ENCODE measurements around the gene SPACDR. TPM values are rescaled to one million over a fixed set of nuclear protein-coding genes. Genes with fewer than 3 reads are reported as not detected.

The SPACDR gene
- total RNA-seq, 1 experiment from 2014 or later: 1.5 TPM

- ATAC-seq (no peak), DNase-seq (ENCODE audit: low read depth, low spot score) (no peak)
- peaks cover 44% of the 10 kb centered on the region for H3K4me1 ChIP-seq (ENCODE audit: control insufficient read depth, insufficient read depth, low read length)
- in situ Hi-C loops (cut with HindIII; ENCODE audit: low pct_unique_long_range_greater_than_20kb, low sequenced_read_pairs): no loop called here
- peak overlapping the region; percentile 66 to 92 for H3K4me3 ChIP-seq (ENCODE audit: low read depth in 2 of 2, low read length in 2 of 2)
- ChIA-PET POLR2A (interaction anchor here (0.5 kb wide), 1 partner anchor 1293 kb away, joined by 3 read pairs; no protein-coding TSS in a partner anchor), CTCF (no interaction called here)
- H3K27me3 ChIP-seq (ENCODE audit: control insufficient read depth, insufficient read depth, low read length): no peaks in the 10 kb centered on the region
- H3K27ac ChIP-seq (ENCODE audit: low read length): peak overlapping the region; percentile 98
- no peaks in the 10 kb centered on the region; the same call in 1 of the 2 replicates for H3K36me3 ChIP-seq (ENCODE audit: control insufficient read depth, insufficient read depth, low read length)
- TF ChIP-seq TCF7L2 (IDR thresholded peaks at IDR 0.05; ENCODE audit: low read depth, low read length): no peak
- H3K9me3 ChIP-seq (ENCODE audit: control insufficient read depth, insufficient read depth, low read depth, low read length): no peaks in the 10 kb centered on the region
- no TSS peak for BruUV-seq (replicated peaks)
- intact Hi-C loops (cut with micrococcal nuclease; ENCODE audit: unreplicated experiment): no loop called here
Measured at GRCh38 chr7:100430493-100431285, 33.4 kb downstream of the SPACDR start.

- Histone ChIP-seq H3K4me3 (ENCODE audit: low read depth in 2 of 2, low read length in 2 of 2) (peak within 1 kb of the TSS; percentile 66 to 92), H3K27me3 (ENCODE audit: control insufficient read depth, insufficient read depth, low read length) (no peaks in the 10 kb centered on the region), H3K9me3 (ENCODE audit: control insufficient read depth, insufficient read depth, low read depth, low read length) (no peaks in the 10 kb centered on the region), H3K36me3 (ENCODE audit: control insufficient read depth, insufficient read depth, low read length) (no peaks in the 10 kb centered on the region; the same call in 1 of the 2 replicates), H3K4me1 (ENCODE audit: control insufficient read depth, insufficient read depth, low read length) (peaks cover 43% of the 10 kb centered on the region), H3K27ac (ENCODE audit: low read length) (peak within 1 kb of the TSS; percentile 98)
- ChIA-PET POLR2A (interaction anchor here (0.5 to 0.7 kb wide), 2 partner anchors 132 to 1292 kb away, joined by 3 to 12 read pairs; no protein-coding TSS in a partner anchor), CTCF (no interaction called here)
- intact Hi-C loops (cut with micrococcal nuclease; ENCODE audit: unreplicated experiment): no loop called here
- TF ChIP-seq POLR2AphosphoS5 (IDR thresholded peaks at IDR 0.05; ENCODE audit: low read depth, low read length) (peak; percentile 15; the same call in 1 of the 2 replicates), CTCF (IDR thresholded peaks at IDR 0.05) (no peak), TCF7L2 (IDR thresholded peaks at IDR 0.05; ENCODE audit: low read depth, low read length) (no peak), REST (IDR thresholded peaks at IDR 0.05; ENCODE audit: insufficient read depth in 1 of 2, low read depth in 2 of 2, low read length in 1 of 2) (no peak), SIN3A (IDR thresholded peaks at IDR 0.05; ENCODE audit: borderline replicate concordance, insufficient read depth, low read depth, low read length) (0 out of 2 replicates have a peak, but pooled peaks have one; percentile 47)
- peak; percentile 61 for ATAC-seq
- BruUV-seq (replicated peaks): TSS peak; percentile 88
- in situ Hi-C loops (cut with HindIII; ENCODE audit: low pct_unique_long_range_greater_than_20kb, low sequenced_read_pairs): no loop called here
- DNase-seq (ENCODE audit: low read depth, low spot score): peak; percentile 83
Measured at GRCh38 chr7:100429637-100430492, 34.2 kb downstream of the SPACDR start, which contains the start of gene MEPCE. TSS of gene MEPCE (plus strand) at chr7:100429831. CDS start at chr7:100430019, 188 bp downstream.

Measured in Panc1 (cell line).